IMR-90 (cell line): ENCODE data around the gene THADA. TPM values are rescaled to one million over a fixed set of nuclear protein-coding genes. Genes with fewer than 3 reads are reported as not detected.

Experiments used
- ATAC-seq: fragments of 200-7000 bp; cut with Tn5 transposase; 2 replicates; pipeline ENCODE4 v1.9.1; 2020; ENCODE audit warnings: low read depth, mild to moderate bottlenecking, moderate library complexity
- BruUV-seq: library from RNA; stranded (reverse); fragments of 400-500 nt; replicated peaks from 2 replicates; lab custom pipeline; 2021; lab: Mats Ljungman, UMichigan
- CTCF ChIA-PET: fragments of 300-600 bp; formaldehyde crosslinking; extraction: SDS; loops from one replicate; lab custom pipeline; 2021; ENCODE audit warnings: antibody characterized with exemption; lab: Yijun Ruan, JAX
- POLR2A ChIA-PET: fragments of 300-600 bp; sonication (Branson Sonifier 250); formaldehyde crosslinking; loops from one replicate; lab custom pipeline; 2022; ENCODE audit warnings: antibody characterized with exemption; ENCODE audit not compliant: unreplicated experiment; lab: Charles Lee
- DNase-seq: peaks from one replicate; pipeline ENCODE4 v3.0.0; 2013
- H2AFZ ChIP-seq: replicated peaks from 2 replicates; pipeline ENCODE3; 2013; ENCODE audit warnings: low read length, mild to moderate bottlenecking; ENCODE audit not compliant: poor library complexity
- H2AK5ac ChIP-seq: 2 replicates; pipeline ENCODE4 v1.6.1; 2013; ENCODE audit warnings: low read depth, low read length, inconsistent platforms
- H2AK9ac ChIP-seq: replicated peaks from 2 replicates; pipeline ENCODE3; 2013; ENCODE audit warnings: mild to moderate bottlenecking, low read depth, low read length, moderate library complexity; ENCODE audit not compliant: poor library complexity
- H2BK120ac ChIP-seq: 2 replicates; pipeline ENCODE4 v1.6.1; 2013; ENCODE audit warnings: low read depth, low read length, inconsistent platforms
- H2BK15ac ChIP-seq: 3 replicates; pipeline ENCODE4 v1.6.1; 2013; ENCODE audit warnings: low read depth, low read length, inconsistent platforms
- H2BK20ac ChIP-seq: 2 replicates; pipeline ENCODE4 v1.6.1; 2013; ENCODE audit warnings: low read depth, mild to moderate bottlenecking, inconsistent platforms, low read length, moderate library complexity
- H2BK5ac ChIP-seq: 2 replicates; pipeline ENCODE4 v1.6.1; 2013; ENCODE audit warnings: mild to moderate bottlenecking, low read depth, low read length, inconsistent platforms; ENCODE audit not compliant: poor library complexity, severe bottlenecking
- H3K14ac ChIP-seq: replicated peaks from 2 replicates; pipeline ENCODE4 v1.6.1; 2013; ENCODE audit warnings: low read depth, low read length, inconsistent platforms
- H3K18ac ChIP-seq: 2 replicates; pipeline ENCODE4 v1.6.1; 2013; ENCODE audit warnings: low read depth, low read length, control low read depth
- H3K23ac ChIP-seq: 2 replicates; pipeline ENCODE4 v1.6.1; 2013; ENCODE audit warnings: low read depth, low read length, inconsistent platforms
- H3K27ac ChIP-seq: 2 replicates; pipeline ENCODE4 v1.5.1; 2013; ENCODE audit warnings: mild to moderate bottlenecking, control low read depth, low read length; ENCODE audit not compliant: insufficient read depth
- H3K27me3 ChIP-seq: 2 replicates; pipeline ENCODE4 v1.6.1; 2013; ENCODE audit warnings: low read length; ENCODE audit not compliant: control insufficient read depth, insufficient read depth
- H3K36me3 ChIP-seq: 2 replicates; pipeline ENCODE4 v1.6.1; 2013; ENCODE audit warnings: low read length, mixed read lengths; ENCODE audit not compliant: control insufficient read depth, insufficient read depth
- H3K4ac ChIP-seq: 2 replicates; pipeline ENCODE4 v1.6.1; 2013; ENCODE audit warnings: low read depth, low read length, inconsistent platforms
- H3K4me1 ChIP-seq: 2 replicates; pipeline ENCODE4 v1.6.1; 2013; ENCODE audit warnings: low read length, mixed read lengths; ENCODE audit not compliant: control insufficient read depth, insufficient read depth
- H3K4me2 ChIP-seq: 2 replicates; pipeline ENCODE4 v1.6.1; 2013; ENCODE audit warnings: low read depth, mild to moderate bottlenecking, control low read depth, low read length, moderate library complexity
- H3K4me3 ChIP-seq: 2 replicates; pipeline ENCODE4 v1.5.1; 2013; ENCODE audit warnings: low read depth, mild to moderate bottlenecking, control low read depth, low read length, moderate library complexity; ENCODE audit not compliant: insufficient read depth
- H3K56ac ChIP-seq: 2 replicates; pipeline ENCODE4 v1.6.1; 2013; ENCODE audit warnings: low read length, inconsistent platforms; ENCODE audit not compliant: insufficient read depth; ENCODE audit errors: extremely low read depth
- H3K79me1 ChIP-seq, 2 experiments: 2 replicates each; pipeline ENCODE4 v1.6.1; 2013; ENCODE audit warnings: low read length in 2 of 2, inconsistent platforms in 1 of 2, low read depth in 1 of 2
- H3K9ac ChIP-seq: 2 replicates; pipeline ENCODE4 v1.6.1; 2013; ENCODE audit warnings: low read depth, low read length, control low read depth
- H3K9me1 ChIP-seq: 2 replicates; pipeline ENCODE4 v1.6.1; 2013; ENCODE audit warnings: low read length, inconsistent platforms; ENCODE audit not compliant: insufficient read depth
- H3K9me3 ChIP-seq: 2 replicates; pipeline ENCODE4 v1.6.1; 2013; ENCODE audit warnings: low read length; ENCODE audit not compliant: control insufficient read depth, insufficient read depth
- H4K20me1 ChIP-seq: 2 replicates; pipeline ENCODE4 v1.6.1; 2013; ENCODE audit warnings: low read length, inconsistent platforms; ENCODE audit not compliant: insufficient read depth
- H4K5ac ChIP-seq: 2 replicates; pipeline ENCODE4 v1.6.1; 2013; ENCODE audit warnings: mild to moderate bottlenecking, low read depth, low read length, control low read depth
- H4K8ac ChIP-seq, 2 experiments: 2 replicates each; pipeline ENCODE4 v1.6.1; 2013; ENCODE audit warnings: low read depth in 2 of 2, low read length in 2 of 2, control low read depth in 1 of 2, inconsistent platforms in 1 of 2
- H4K91ac ChIP-seq: 2 replicates; pipeline ENCODE4 v1.6.1; 2013; ENCODE audit warnings: low read depth, low read length, inconsistent platforms; ENCODE audit not compliant: insufficient read depth
- CHD1 ChIP-seq: IDR thresholded peaks from 2 replicates; pipeline ENCODE4 v1.6.1; 2012; ENCODE audit warnings: low read depth, low read length, improper control_type of control experiment
- MAFK ChIP-seq: IDR thresholded peaks from 2 replicates; pipeline ENCODE4 v1.6.1; 2012; ENCODE audit warnings: low read depth, low read length, improper control_type of control experiment
- MAZ ChIP-seq: IDR thresholded peaks from 2 replicates; pipeline ENCODE4 v1.6.1; 2012; ENCODE audit warnings: low read depth, mild to moderate bottlenecking, low read length, improper control_type of control experiment, moderate library complexity, borderline replicate concordance
- MXI1 ChIP-seq: IDR thresholded peaks from 2 replicates; pipeline ENCODE4 v1.6.1; 2012; ENCODE audit warnings: low read depth, mild to moderate bottlenecking, low read length, moderate library complexity, borderline replicate concordance
- POLR2A ChIP-seq: IDR thresholded peaks from 2 replicates; pipeline ENCODE4 v1.6.1; 2012; ENCODE audit warnings: mild to moderate bottlenecking, low read depth, low read length
- RAD21 ChIP-seq: IDR thresholded peaks from 2 replicates; pipeline ENCODE4 v1.6.1; 2012; ENCODE audit warnings: low read length, improper control_type of control experiment
- RCOR1 ChIP-seq: IDR thresholded peaks from 2 replicates; pipeline ENCODE4 v1.6.1; 2012; ENCODE audit warnings: mild to moderate bottlenecking, low read length, improper control_type of control experiment; ENCODE audit not compliant: insufficient replicate concordance
- SMC3 ChIP-seq: fragments of 150-350 bp; IDR thresholded peaks from 2 replicates; pipeline ENCODE4 v1.6.1; 2016; ENCODE audit warnings: low read depth, mild to moderate bottlenecking, antibody characterized with exemption, low read length, moderate library complexity
- WGBS, 2 experiments: methylation state at CpG; one replicate each; pipeline versions ENCODE4 v1.1.5 to v1.1.7; 2013; ENCODE audit warnings: missing lambda C conversion rate in 2 of 2; ENCODE audit not compliant: insufficient read length in 1 of 2; ENCODE audit errors: extremely low coverage in 2 of 2; 5-methylcytosine and 5-hydroxymethylcytosine counted together
- dilution Hi-C: fragments of 300-500 bp; cut with HindIII; formaldehyde crosslinking; loops from one replicate; pipeline ENCODE4 v1.14.3; 2018; ENCODE audit warnings: low sequenced_read_pairs; ENCODE audit not compliant: unreplicated experiment
- in situ Hi-C: fragments of 300-500 bp; cut with MboI; formaldehyde crosslinking; loops from 3 replicates; pipeline ENCODE4 v1.14.3; 2019; ENCODE audit warnings: low sequenced_read_pairs, inconsistent platforms, mixed read lengths
- intact Hi-C: fragments of 100-400 bp; cut with micrococcal nuclease; formaldehyde crosslinking; loops from 2 replicates; pipeline ENCODE4 v1.10.0; 2022
- polyA plus RNA-seq, 3 experiments: library from polyadenylated mRNA; depleted of rRNA; stranded (reverse); fragments of >200 nt; gene quantifications; 2 replicates each; pipeline ENCODE4 v1.2.3, GENCODE V29; 2012; ENCODE audit warnings: low replicate concordance in 1 of 3
- total RNA-seq: library from RNA; depleted of rRNA; stranded (reverse); fragments of >200 nt; gene quantifications from 2 replicates; pipeline ENCODE4 v1.2.3, GENCODE V29; 2012
- TF ChIP-seq, protein P1 (sequence below): fragments of 150-350 bp; IDR thresholded peaks from 2 replicates; pipeline ENCODE4 v1.6.1; 2016; ENCODE audit warnings: low read depth, mild to moderate bottlenecking, low read length, moderate library complexity, borderline replicate concordance

Gene THADA
- total and polyA plus RNA-seq, 2 of the 4 experiments (the other 2 are of a cell fraction), result 10.5 to 21.3 TPM

DNA sequence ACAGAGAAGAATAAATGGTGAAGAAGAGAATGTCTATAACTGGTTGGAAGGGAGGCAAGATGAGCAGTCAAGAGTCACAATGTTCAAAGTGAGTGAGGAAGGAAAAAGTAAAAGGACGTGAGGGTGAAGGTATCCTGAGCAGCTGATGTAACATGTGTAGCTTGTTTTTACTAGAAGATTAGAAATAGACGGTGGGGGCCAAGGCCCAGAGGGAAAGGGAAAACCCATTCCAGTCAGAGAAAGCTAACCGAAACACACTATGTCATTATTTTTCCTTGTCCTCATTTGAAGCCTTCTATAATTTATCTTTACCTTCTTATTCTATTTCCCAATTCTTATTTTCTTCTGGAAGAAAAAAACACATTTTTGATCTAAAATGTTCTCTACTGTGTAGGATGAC, 176.6 kb downstream of the THADA start:
- H4K8ac ChIP-seq, result no peak overlapping the region
- no peaks in the 10 kb centered on the region for H3K36me3 ChIP-seq
- H3K56ac ChIP-seq, result no peak overlapping the region
- H3K4ac ChIP-seq, result no peak overlapping the region
- no peaks in the 10 kb centered on the region for H3K4me1 ChIP-seq
- H2BK20ac ChIP-seq, result no peak overlapping the region
- H3K27me3 ChIP-seq, result no peaks in the 10 kb centered on the region
- 100% methylated on average over 1 of the region's 3 CpGs; no CpG with 5 or more reads in 1 of the 2 experiments for WGBS, 2 experiments
- H3K18ac ChIP-seq, result no peak overlapping the region
- dilution Hi-C loops (no loop called here), intact Hi-C loops (no loop called here), in situ Hi-C loops (no loop called here)
- no peak overlapping the region for H2AK5ac ChIP-seq
- H4K5ac ChIP-seq, result no peak overlapping the region
- H2AFZ ChIP-seq, result no peak overlapping the region
- H3K79me1 ChIP-seq, result no peaks in the 10 kb centered on the region
- no peak overlapping the region for H2BK5ac ChIP-seq
- DNase-seq (no peak), ATAC-seq (no peak)
- H3K9me1 ChIP-seq, result no peaks in the 10 kb centered on the region
- H3K9me3 ChIP-seq, result no peaks in the 10 kb centered on the region
- H3K9ac ChIP-seq, result no peak overlapping the region
- BruUV-seq, result no TSS peak
- H4K20me1 ChIP-seq, result no peaks in the 10 kb centered on the region
- POLR2A ChIA-PET, result no interaction called here
- no peak overlapping the region for H2AK9ac ChIP-seq
- H3K4me3 ChIP-seq, result no peak overlapping the region
- H3K27ac ChIP-seq, result no peak overlapping the region
- H3K14ac ChIP-seq, result no peak overlapping the region
- TF ChIP-seq POLR2A, result no peak
- no peak for TF ChIP-seq MAFK
- no peak for TF ChIP-seq SMC3
- TF ChIP-seq CHD1, result no peak
- TF ChIP-seq RCOR1, result no peak
- TF ChIP-seq RAD21, result no peak
- TF ChIP-seq, protein P1, sequence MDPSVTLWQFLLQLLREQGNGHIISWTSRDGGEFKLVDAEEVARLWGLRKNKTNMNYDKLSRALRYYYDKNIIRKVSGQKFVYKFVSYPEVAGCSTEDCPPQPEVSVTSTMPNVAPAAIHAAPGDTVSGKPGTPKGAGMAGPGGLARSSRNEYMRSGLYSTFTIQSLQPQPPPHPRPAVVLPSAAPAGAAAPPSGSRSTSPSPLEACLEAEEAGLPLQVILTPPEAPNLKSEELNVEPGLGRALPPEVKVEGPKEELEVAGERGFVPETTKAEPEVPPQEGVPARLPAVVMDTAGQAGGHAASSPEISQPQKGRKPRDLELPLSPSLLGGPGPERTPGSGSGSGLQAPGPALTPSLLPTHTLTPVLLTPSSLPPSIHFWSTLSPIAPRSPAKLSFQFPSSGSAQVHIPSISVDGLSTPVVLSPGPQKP, result no peak
- no peak for TF ChIP-seq MAZ
- TF ChIP-seq MXI1, result no peak
- no peak overlapping the region for H3K23ac ChIP-seq
- H3K4me2 ChIP-seq, result no peak overlapping the region
- CTCF ChIA-PET, result interaction anchor here (0.6 to 0.8 kb wide), 2 partner anchors 190 to 598 kb away, joined by 3 read pairs; no protein-coding TSS in a partner anchor
- no peak overlapping the region for H2BK15ac ChIP-seq
- no peak overlapping the region for H2BK120ac ChIP-seq
- H4K91ac ChIP-seq, result no peak overlapping the region
